Thyroid gland (tissue), 4 donors: Measurements from ENCODE around the gene ZSCAN22. TPM values are rescaled to one million over a fixed set of nuclear protein-coding genes. Genes with fewer than 3 reads are reported as not detected.
A peak's percentile ranks its signal among the peaks of the same experiment; 100 is the strongest.

Experiments
- DNase-seq, 2 donors: peaks; one replicate each; pipeline ENCODE4 v3.0.0-alpha.2; 2019
- H3K27ac ChIP-seq, 3 donors: fragments of 200-600 bp; sonication (generic); 1 replicate in 2 of 3; 2 replicates in 1 of 3; pipeline ENCODE4 v1.5.1; 2016 to 2019; ENCODE audit warnings: mild to moderate bottlenecking in 1 of 3, moderate library complexity in 1 of 3
- H3K27me3 ChIP-seq: fragments of 200-600 bp; sonication (generic); one replicate; pipeline ENCODE4 v1.5.1; 2019
- H3K36me3 ChIP-seq, 2 donors: fragments of 200-600 bp; sonication (generic); one replicate each; pipeline ENCODE4 v1.5.1; 2016 to 2019
- H3K4me1 ChIP-seq, 2 donors: fragments of 200-600 bp; sonication (generic); one replicate each; pipeline ENCODE4 v1.5.1; 2017 to 2019
- H3K4me3 ChIP-seq, 3 donors: fragments of 200-600 bp; sonication (generic); replicated peaks in 1 of 3; 1 replicate in 2 of 3; 2 replicates in 1 of 3; pipeline ENCODE4 v1.5.1; 2016; ENCODE audit warnings: mild to moderate bottlenecking in 1 of 3
- H3K9me3 ChIP-seq: fragments of 200-600 bp; sonication (generic); one replicate; pipeline ENCODE4 v1.5.1; 2017
- POLR2A ChIP-seq, 2 donors: fragments of 450-650 bp; IDR thresholded peaks; one replicate each; pipeline ENCODE4 v1.6.1; 2017; ENCODE audit warnings: antibody characterized with exemption in 2 of 2, mild to moderate bottlenecking in 2 of 2, moderate library complexity in 1 of 2
- WGBS, 2 donors: methylation state at CpG; one replicate each; pipeline ENCODE4 v1.1.5; 2017; 5-methylcytosine and 5-hydroxymethylcytosine counted together
- intact Hi-C: fragments of 100-400 bp; cut with DNase I; formaldehyde crosslinking; loops from one replicate; pipeline ENCODE4 v1.15.1; 2023
- total RNA-seq, 4 donors: library from RNA; depleted of rRNA; stranded (reverse); fragments of >200 nt; gene quantifications; one replicate each; pipeline ENCODE4 v1.2.3, GENCODE V29; 2016
- TF ChIP-seq, protein P1 (sequence below), 6 experiments: fragments of 200-600 bp in 3 of 6; fragments of 450-650 bp in 3 of 6; sonication (generic) in 3 of 6; IDR thresholded peaks; one replicate each; pipeline ENCODE4 v1.5.1; 2016 to 2019; ENCODE audit warnings: antibody characterized with exemption in 6 of 6, mild to moderate bottlenecking in 2 of 6, inconsistent platforms in 1 of 6, moderate library complexity in 1 of 6

ZSCAN22 gene
- total RNA-seq, 4 donors from 2014 or later, result 3.0 to 4.5 (median 4.2) TPM

DNA sequence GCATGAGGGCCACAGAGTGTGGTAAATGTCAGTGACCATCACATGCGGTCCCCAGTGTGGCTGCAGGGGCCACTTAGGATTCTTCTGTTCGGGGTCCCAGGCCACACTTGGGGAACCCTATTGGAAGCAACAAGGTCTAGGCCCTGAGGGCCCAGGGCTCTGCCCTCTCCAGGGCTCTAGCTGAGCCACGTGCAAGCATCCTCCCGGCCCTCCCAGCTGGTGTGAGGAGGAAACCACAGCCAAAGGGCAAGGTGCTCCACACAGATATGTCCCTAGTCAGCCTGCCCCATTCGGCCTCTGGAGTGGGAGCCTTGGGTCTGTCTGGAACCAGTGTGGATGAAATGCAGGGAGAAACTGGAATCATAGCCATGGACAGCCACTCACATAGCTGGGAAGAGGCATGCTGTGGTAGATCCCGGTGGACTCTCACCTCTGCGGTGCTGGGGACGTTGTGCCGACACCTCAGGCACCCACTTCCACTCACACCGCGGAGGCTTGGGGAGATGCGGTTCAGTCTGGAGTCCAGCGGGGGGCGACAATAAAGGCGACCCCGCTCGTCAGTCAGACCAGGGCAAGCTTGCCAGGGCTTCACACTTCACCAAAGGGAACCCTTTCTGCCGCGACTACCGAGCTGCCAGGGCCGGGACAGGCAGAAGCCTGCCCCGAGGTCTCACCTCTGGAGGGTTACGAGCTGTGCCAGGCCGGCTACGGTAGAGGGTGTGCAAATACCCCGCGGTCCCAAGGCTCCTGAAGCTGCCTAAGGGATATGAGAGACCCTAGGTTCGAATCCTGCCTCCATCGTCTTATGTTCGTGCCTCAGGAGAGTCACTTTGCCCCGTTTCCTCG is 40.0 kb downstream of the ZSCAN22 start:
- Histone ChIP-seq H3K36me3 (no peaks in the 10 kb centered on the region), H3K27ac (no peak overlapping the region), H3K4me3 (no peak overlapping the region), H3K4me1 (peaks cover 0 to 1% of the 10 kb centered on the region in 2 donors), H3K9me3 (no peaks in the 10 kb centered on the region), H3K27me3 (no peaks in the 10 kb centered on the region)
- intact Hi-C loops, result no loop called here
- no peak for DNase-seq
- WGBS, 2 donors, result 94 to 96% methylated on average over 30 to 32 of the region's 32 CpGs
- TF ChIP-seq, protein P1, sequence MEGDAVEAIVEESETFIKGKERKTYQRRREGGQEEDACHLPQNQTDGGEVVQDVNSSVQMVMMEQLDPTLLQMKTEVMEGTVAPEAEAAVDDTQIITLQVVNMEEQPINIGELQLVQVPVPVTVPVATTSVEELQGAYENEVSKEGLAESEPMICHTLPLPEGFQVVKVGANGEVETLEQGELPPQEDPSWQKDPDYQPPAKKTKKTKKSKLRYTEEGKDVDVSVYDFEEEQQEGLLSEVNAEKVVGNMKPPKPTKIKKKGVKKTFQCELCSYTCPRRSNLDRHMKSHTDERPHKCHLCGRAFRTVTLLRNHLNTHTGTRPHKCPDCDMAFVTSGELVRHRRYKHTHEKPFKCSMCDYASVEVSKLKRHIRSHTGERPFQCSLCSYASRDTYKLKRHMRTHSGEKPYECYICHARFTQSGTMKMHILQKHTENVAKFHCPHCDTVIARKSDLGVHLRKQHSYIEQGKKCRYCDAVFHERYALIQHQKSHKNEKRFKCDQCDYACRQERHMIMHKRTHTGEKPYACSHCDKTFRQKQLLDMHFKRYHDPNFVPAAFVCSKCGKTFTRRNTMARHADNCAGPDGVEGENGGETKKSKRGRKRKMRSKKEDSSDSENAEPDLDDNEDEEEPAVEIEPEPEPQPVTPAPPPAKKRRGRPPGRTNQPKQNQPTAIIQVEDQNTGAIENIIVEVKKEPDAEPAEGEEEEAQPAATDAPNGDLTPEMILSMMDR (IDR thresholded peaks at IDR 0.05), result no peak
- TF ChIP-seq POLR2A (IDR thresholded peaks at IDR 0.05), result no peak

DNA sequence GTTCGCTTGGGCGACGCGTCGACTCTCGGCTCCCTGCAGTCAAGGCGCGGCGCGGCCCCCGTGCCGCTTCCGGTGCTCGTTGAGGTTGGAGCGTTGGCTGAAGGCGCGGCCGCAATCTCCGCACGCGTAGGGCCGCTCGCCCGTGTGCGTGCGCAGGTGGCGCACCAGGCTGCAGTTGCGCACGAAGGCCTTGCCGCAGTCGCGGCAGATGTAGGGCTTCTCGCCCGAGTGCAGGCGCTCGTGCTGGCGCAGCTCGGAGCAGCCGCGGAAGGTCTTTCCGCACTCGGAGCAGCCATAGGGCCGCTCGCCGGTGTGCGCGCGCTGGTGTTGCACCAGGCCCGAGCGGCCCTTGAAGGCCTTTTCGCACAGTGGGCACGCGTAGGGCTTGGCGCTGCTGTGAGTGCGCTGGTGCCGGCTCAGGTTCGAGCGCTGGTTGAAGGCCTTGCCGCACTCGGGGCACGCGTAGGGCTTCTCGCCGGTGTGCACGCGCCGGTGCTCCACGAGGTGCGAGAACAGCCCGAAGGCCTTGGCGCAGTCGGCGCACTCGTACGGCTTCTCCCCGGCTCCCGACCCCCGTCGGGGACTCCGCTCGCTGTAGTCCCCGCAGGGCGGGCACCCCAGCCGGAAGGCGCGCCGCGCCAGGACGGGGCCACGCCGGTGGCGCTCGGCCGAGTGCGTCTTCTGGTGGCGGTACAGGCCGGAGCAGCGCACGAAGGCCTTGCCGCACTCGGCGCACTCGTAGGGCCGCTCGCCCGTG is 41.1 kb downstream of the ZSCAN22 start:
- H3K4me3 ChIP-seq, result no peak overlapping the region
- no peak overlapping the region for H3K27ac ChIP-seq
- intact Hi-C loops, result no loop called here
- H3K36me3 ChIP-seq, result no peaks in the 10 kb centered on the region
- H3K4me1 ChIP-seq, result peaks cover 0 to 6% of the 10 kb centered on the region in 2 donors
- WGBS, 2 donors, result 84% methylated on average over 36 to 105 of the region's 106 CpGs
- no peaks in the 10 kb centered on the region for H3K27me3 ChIP-seq
- no peak for DNase-seq
- TF ChIP-seq, protein P1 (IDR thresholded peaks at IDR 0.05), result no peak
- TF ChIP-seq POLR2A (IDR thresholded peaks at IDR 0.05), result no peak
- H3K9me3 ChIP-seq, result no peaks in the 10 kb centered on the region

DNA sequence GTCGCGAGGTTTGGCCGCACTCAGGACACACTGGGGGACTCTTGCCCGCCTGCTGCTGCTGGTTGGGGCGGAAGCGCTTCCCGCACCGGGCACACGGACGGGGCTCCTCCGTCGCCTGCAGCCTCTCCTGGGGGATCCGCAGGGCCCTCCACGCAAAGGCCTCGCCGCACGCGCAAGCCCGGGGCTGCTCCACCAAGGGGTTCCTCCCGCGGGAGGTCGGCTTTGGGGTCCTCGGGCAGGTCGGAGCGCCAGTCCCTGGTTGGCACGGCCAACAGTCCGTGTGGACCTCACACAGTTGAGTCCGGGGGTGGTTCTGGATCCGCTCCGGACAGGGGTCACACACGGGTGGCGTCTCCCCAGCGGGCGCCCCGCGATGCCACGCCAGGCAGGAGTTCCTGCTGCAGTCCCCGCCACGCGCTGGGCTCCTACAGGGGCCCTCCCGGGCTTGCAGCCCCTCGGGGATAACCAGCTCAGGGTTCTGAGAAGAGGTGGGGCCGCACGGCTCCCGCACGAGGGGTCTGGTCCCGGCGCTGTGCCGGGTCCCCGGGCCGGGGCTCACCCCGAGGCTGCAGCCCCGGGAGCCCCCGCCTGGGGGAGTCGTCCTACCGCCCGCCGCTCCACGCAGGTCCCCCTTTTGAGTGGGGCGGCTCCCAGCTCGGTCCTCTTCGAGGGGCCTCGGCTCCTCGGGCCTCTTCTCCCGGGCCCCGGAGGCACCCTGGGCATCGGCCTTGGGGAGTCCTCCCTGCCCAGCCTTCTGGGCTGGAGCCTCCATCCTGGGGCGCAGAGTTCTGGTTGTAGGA is 42.0 kb downstream of the ZSCAN22 start:
- H3K27me3 ChIP-seq, result no peaks in the 10 kb centered on the region
- no peak for DNase-seq
- H3K36me3 ChIP-seq, result no peaks in the 10 kb centered on the region
- H3K4me1 ChIP-seq, result peaks cover 0 to 9% of the 10 kb centered on the region in 2 donors
- no peak overlapping the region for H3K4me3 ChIP-seq
- no peaks in the 10 kb centered on the region for H3K9me3 ChIP-seq
- WGBS, 2 donors, result 93 to 100% methylated on average over 1 to 37 of the region's 68 CpGs
- intact Hi-C loops, result no loop called here
- TF ChIP-seq POLR2A (IDR thresholded peaks at IDR 0.05), result no peak
- TF ChIP-seq, protein P1 (IDR thresholded peaks at IDR 0.05), result no peak
- no peak overlapping the region for H3K27ac ChIP-seq

DNA sequence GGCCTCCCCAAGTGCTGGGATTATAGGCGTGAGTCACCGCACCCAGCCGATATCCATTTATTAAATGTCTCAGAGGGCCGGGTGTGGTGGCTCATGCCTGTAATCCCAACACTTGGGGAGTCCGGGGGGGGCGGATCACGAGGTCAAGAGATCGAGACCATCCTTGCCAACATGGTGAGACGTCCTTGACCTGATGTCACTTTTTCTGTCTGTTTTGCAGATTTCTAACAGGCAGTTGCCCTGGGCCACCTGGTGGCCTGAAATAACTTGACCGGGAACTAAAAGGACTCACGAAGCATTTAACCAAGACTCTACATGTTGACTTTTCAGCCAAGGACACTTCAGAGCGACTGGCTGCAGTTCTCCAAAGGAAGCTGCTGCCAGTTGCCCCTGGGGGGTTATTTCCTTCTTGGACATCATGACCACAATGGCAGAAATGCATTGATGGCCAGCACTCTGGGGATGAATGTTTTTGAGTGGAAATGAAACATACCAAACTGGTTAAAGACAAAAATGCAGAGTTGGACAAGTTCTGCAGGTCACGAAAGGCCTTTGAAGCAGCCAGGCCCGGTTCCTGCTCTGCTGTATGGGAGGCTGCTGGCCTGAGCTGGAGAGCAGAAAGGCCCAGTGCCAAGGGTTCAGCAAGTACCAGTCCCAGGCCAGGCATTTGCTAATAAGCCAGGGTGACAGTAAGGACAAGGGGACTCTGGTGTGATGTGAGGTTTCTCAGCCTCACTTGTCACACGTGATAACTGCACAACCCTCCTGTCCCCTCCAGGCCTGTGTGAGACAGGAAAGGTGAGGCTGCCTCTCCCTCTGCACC is 45.7 kb downstream of the ZSCAN22 start:
- H3K27me3 ChIP-seq, result no peaks in the 10 kb centered on the region
- peaks cover 0 to 9% of the 10 kb centered on the region in 2 donors for H3K4me1 ChIP-seq
- H3K27ac ChIP-seq, result no peak overlapping the region
- no peak for TF ChIP-seq POLR2A (IDR thresholded peaks at IDR 0.05)
- TF ChIP-seq, protein P1 (IDR thresholded peaks at IDR 0.05), result peak in 2 of 6 experiments; percentile 23 to 30
- 46 to 57% methylated on average over 9 to 15 of the region's 15 CpGs for WGBS, 2 donors
- intact Hi-C loops, result no loop called here
- H3K9me3 ChIP-seq, result no peaks in the 10 kb centered on the region
- H3K36me3 ChIP-seq, result no peaks in the 10 kb centered on the region
- H3K4me3 ChIP-seq, result no peak overlapping the region
- DNase-seq, result peak; percentile 48 to 53
